Renal cortical epithelial cell (primary cell): Measurements from ENCODE around the gene MED15. TPM values are rescaled to one million over a fixed set of nuclear protein-coding genes. Genes with fewer than 3 reads are reported as not detected.

Experiments used
- DNase-seq: peaks from one replicate; pipeline ENCODE4 v3.0.0-alpha.2; 2011; ENCODE audit warnings: low read depth
- total RNA-seq: library from RNA; depleted of rRNA; stranded (reverse); fragments of >200 nt; gene quantifications from 2 replicates; pipeline ENCODE4 v1.2.3, GENCODE V29; 2014

Gene MED15
- total RNA-seq, 1 donor from 2014 or later: 69.2 TPM

DNA sequence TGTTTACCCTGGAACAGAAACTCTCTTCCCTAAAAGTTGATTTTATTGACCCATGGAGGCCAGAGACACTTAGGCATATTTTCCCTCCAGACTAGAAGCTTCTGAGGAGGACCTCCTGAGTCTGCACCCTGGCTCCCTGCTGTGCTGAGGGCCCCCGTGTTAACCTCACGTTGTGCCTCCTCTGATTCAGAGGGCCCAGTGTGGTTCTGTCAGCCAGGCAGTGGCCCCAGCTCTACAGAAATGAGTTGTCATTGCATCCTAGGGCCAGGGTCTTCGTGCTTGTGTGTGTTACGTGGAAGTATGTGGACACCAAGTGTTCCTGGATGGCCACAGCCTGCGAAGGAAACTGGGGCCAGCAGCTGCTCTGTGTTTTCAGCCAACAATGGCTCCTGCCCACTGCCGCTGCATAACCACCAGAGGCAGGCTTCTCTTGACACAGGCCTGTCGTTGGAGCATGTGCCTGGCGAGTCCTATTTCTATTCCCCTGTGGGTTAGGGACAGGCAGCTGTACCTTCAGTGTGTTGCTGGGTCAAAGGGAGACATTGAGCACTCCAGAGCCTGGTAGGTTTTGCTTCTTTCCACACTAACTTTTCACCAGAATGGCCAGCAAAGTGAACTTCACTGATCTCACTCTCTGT, 44.5 kb downstream of the MED15 start:
- DNase-seq: no peak

GRCh38 chr22:20552443-20553401, 45.3 kb downstream of the MED15 start:
- peak; percentile 82 for DNase-seq

GRCh38 chr22:20553947-20554741, 46.7 kb downstream of the MED15 start:
- DNase-seq: no peak

DNA sequence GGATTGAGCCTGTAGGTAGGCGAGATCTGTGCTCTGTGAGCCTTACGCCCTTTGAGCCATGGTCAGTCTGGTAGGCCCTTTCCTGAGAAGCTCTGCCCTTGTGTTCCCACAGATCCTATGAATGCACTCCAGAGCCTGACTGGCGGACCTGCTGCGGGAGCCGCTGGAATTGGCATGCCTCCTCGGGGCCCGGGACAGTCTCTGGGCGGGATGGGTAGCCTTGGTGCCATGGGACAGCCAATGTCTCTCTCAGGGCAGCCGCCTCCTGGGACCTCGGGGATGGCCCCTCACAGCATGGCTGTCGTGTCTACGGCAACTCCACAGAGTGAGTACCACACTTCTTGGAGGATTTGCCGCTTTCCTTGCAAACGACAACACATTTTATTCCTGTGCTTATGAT, 47.4 kb downstream of the MED15 start:
- no peak for DNase-seq

DNA sequence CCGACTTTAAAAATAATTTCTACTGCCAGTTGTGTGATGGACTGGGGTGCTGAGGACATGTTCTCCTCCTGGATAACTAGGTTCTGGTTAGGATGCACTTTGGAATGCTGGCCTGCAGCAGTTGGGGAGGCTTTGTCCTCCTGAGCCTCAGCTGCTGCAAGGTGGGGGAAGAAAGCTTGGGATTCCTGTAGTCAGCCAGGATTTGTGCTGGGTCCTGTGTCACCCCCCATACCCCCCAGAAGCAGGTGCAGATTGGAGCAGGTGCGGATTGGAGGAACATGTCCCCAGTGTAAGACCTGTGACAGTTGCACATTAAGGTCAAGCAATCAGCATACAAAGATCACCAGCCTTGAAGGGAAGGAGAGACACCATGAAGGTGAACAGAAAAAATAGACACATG, 51.1 kb downstream of the MED15 start:
- no peak for DNase-seq

DNA sequence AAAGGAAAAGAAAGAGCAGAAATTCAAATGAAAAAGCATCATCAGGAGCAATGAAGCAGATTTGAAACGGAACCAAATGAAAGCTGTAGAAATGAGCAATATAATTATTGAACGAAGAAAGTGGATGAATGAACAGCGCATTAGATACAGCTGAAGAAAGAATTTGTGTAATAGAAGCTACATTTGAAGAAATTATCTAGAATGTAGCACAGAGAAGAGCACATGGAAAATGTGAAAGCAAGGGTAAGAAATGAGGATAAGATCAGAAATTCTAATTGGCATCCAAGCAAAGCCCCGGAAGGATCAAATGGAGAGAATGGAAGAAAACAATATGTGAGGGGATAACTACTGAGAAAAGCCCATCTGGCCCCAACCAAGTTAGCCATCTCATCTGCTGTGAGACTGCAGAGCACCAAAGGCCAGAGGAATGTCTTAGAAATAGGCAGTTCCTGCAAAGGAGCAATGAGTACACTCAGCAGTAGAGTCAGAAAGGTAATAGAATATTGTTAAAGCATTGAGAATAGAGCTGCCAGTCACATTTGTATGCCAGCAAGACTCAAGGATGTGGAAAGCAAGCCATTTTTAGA, 51.9 kb downstream of the MED15 start:
- DNase-seq: no peak

DNA sequence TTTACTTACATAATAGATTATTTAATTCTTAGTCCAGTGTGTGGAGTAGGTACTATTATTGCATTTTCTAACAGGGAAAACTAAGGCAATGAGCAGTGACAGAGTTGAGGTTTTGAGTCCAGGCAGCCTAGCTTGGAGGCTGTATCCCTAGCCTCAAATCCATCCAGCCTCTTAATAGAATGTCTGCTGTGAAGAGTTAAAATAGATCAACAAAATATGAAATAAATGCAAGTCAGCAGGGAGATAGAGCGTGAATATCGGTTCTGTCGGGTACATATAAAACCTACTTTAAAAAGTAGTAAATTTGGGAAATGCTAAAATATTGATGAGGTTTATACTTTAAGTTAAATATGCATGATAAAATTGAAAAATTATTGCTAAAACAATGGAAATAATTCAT, 53.3 kb downstream of the MED15 start:
- DNase-seq: no peak

DNA sequence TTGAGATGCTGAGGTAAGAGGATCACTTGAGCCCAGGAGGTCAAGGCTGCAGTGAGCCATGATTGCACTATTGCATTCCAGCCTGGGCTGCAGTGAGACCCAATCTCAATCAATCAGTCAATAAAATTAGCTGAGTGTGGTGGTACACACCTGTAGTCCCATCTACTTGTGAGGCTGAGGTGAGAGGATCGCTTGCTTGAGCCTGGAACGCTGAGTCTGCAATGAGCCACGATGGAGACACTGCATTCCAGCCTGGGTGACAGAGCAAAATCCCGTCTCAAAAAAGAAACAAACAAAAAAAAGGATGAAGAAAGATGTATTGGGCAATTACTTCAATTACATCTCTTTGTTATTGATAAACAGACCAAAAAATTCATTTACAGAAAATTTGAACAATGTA, 54.5 kb downstream of the MED15 start:
- no peak for DNase-seq

- DNase-seq: no peak
Measured at GRCh38 chr22:20562607-20563465, 55.4 kb downstream of the MED15 start.

- no peak for DNase-seq
Measured at GRCh38 chr22:20563466-20563906, 56.1 kb downstream of the MED15 start.

DNA sequence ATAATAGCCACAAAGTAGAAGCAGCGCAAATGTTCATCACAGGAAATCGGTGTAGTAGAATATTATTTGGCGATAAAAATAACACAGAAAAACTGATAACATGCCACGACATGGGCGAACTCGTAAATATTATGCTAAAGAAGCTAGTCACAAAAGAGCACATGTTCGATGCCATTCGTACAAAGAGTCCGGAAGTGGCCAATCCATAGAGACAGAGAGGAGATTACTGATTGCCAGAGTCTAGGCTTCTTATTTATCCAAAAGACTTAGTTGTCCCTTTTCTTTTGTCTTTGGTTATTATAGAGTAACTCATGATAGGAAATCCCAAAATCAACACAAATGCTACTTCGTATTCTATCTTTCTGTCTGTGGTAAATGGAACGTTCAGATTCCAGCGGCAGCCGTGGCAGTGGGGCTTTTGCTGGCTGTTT, 56.5 kb downstream of the MED15 start:
- DNase-seq: no peak

DNA sequence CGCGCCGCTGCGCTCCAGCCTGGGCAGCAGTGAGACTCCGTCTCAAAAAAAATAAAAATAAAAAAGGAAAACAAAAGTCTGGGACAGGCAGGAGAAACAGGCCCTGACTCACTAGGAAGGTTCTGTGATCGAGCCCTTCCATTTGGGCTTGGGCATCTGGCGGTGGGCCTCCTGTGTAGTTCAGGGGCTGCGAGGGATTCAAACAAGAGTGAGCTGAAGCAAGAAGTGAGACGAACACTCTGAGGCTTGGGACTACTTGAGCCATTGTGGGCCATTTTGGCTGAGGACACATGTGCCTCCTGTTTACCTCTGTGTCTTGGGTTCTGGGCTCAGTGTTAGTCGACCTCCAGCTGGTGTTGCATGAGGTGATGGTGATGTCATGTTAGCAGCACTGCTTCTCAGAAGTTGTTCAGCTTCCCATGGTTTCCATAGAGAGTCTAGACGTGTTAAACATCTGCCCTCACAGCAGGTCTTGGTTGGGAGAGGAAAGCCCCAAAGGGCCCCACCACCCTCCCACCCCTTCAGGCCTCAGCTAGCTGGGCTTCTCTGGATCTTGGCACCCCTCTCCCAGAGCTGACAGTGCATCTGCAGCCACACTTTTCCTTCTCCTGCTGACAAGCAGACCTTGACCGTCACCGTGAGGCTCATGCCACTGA, 57.8 kb downstream of the MED15 start:
- no peak for DNase-seq

DNA sequence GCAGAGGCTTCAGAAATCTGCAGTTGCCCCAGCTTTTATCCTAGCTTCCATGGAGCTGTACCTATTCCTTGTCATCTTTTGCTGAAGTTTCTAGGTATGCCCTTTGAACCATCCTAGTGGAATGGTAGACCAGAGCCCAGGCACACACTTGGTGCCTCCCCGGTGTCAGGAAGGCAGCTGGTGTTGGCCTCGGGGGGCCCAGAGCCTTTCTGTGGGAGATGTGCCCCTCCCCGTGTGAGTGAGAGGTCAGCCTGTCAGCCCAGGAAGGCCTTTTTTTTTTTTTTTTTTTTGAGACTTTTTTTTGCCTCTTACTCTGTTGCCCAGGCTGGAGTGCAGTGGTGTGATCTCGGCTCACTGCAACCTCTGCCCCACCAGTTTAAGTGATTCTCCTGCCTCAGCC, 58.4 kb downstream of the MED15 start:
- no peak for DNase-seq

DNA sequence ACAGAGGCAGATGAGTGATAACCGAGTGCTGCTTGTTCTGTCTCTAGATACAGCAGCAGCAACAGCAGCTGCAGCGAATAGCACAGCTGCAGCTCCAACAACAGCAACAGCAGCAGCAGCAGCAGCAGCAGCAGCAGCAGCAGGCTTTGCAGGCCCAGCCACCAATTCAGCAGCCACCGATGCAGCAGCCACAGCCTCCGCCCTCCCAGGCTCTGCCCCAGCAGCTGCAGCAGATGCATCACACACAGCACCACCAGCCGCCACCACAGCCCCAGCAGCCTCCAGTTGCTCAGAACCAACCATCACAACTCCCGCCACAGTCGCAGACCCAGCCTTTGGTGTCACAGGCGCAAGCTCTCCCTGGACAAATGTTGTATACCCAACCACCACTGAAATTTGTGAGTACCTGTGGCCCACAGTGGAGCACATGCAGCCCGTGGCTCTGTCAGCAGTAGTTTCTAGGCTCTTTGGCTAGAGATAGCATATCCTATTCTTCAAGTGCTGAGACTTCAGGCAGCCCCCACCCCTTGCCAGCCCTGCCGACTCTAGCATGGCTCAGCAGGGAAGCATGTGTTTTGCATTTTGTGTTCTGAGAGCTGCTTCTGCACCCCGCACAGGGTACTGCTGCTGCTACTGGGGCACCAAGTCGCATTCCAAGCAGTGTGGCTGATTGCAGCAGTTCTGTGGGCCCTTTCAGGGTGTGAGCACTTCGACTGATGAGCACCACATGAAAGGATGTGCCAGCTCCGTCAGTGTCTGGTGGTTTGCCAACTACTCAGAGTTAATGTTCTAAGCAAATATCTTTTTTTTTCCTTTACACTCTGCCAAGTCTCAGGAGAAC, 59.2 kb downstream of the MED15 start:
- peak; percentile 82 for DNase-seq

- peak; percentile 65 for DNase-seq
Measured at GRCh38 chr22:20567371-20567847, 60.0 kb downstream of the MED15 start.

- DNase-seq: no peak
Measured at GRCh38 chr22:20567993-20568417, 60.6 kb downstream of the MED15 start.

DNA sequence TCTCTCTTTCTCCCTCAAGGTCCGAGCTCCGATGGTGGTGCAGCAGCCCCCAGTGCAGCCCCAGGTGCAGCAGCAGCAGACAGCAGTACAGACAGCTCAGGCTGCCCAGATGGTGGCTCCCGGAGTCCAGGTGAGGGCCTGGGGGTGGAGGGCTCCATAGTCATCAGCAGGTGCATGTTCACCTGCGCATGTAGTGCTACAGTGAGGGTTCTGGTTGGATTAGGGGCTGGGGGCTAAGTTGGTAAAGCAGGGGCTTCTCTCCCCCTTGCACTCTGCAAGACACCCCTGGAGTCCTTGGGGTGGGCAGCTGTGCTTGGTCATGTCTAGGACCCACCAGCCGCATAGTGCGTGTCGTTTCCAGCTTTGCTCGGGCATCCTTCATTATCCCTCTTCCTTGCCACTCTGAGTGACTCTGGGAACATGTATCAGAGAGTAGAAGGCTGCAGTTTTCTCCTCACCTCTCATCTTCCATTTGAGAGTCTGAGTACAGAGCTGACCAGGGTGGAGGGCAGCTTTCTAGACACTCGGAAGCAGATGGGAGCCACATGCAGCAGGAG, 61.2 kb downstream of the MED15 start:
- no peak for DNase-seq
